Activated T-helper 1 cell treated with anti-CD3 and anti-CD28 coated beads, Interleukin-2, amount 50 U/mL, for 16 hours (primary cell): ENCODE data around the gene DZIP3.
"Not testable (repeated sequence)": the region's sequence is repeated elsewhere in the genome, so short reads cannot be mapped to it uniquely, and the experiment has no call there.

Experiments
- DNase-seq, 2 donors: peaks; one replicate each; pipeline ENCODE4 v3.0.0-alpha.2; 2020; ENCODE audit warnings: low read depth in 1 of 2, low spot score in 1 of 2

Gene DZIP3

DNA sequence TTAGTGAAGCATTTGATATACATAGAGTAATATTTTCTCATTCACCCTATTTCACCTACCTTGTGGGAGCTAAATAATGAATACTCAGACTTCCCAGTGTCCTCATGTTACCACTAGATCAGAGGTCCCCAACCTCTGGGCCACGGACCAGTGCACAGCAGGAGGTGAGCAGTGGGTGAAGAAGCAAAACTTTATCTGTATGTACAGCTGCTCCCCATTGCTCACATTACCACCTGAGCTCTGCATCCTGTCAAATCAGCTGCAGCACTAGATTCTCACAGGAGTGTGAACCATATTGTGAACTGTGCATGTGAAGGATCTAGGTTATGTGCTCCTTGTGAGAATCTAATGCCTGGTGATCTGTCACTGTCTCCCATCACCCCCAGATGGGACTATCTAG is 88.3 kb downstream of the DZIP3 start:
- no peak for DNase-seq

DNA sequence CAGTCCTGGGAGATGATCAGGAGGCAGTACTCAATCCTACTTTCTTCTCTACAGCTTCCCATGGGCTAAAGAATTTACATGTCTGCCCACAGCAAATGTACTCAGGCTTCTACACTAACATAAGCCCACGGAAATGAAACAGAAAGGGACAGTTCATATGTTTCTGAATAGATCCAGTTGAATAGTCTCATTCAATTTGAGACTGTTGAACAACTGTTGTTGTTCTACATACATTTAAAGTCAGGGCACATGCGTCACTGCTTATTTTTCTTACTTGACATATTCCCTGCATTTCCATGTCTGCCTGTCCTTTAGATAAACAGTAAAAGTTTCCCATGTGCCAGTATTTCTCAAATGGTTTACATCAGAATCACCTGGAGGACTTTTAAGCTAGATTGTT is 102.8 kb downstream of the DZIP3 start:
- DNase-seq, result not testable (repeated sequence)

DNA sequence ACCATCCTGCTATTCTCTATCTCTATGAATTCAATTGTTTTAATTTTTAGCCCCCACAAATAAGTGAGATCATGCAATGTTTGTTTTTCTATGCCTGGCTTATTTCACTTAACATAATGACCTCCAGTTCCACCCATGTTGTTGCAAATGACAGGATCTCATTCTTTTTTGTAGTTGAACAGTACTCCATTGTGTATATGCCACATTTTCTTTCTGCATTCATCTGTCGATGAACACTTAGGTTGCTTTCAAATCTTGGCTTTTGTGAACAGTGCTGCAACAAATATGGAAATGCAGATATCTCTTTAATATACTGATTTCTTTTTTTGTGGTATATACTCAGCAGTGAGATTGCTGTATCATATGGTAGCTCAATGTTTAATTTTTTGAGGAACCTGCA is 108.9 kb downstream of the DZIP3 start:
- no peak for DNase-seq

DNA sequence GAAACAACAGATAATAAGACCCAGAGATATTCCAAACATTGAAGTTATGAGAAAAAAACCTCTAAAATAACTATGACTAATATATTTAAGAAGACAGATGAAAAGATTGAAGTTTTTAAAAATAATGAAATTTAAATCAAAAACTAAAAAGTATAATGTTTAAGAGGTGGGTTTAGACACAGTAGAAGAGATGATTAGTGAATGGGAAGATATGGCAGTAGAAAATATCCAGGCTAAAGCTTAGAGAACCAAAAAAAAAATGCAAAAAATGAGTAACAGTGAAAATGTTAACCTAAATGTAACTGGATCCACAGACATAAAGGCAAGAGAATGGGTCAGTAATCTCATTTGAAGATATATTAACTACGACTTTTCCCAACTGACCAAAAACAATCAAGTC is 115.5 kb downstream of the DZIP3 start:
- DNase-seq, result no peak

DNA sequence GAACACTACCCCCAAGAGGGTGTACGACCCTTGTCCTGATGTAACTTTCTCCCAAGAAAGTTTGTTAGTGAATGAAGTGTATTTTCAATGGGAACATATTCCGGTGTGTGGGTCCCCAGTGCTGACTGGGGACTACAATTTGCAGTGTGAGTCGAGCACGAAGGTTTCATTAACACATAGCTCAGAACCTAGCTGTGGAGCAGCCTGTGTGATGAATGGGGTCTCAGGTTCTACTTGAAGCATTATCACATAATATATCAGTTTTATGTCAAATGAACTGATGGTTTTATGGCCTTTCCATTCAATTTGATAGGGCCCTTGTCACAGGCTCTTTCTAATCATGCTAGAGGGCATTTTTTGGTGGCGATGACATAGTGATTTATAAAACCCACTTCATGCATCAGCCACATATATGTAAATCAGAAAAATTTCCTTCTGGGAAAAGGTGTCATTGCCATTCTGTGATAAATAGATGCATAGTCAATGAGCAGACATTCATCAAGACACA is 123.5 kb downstream of the DZIP3 start:
- DNase-seq, result no peak

DNA sequence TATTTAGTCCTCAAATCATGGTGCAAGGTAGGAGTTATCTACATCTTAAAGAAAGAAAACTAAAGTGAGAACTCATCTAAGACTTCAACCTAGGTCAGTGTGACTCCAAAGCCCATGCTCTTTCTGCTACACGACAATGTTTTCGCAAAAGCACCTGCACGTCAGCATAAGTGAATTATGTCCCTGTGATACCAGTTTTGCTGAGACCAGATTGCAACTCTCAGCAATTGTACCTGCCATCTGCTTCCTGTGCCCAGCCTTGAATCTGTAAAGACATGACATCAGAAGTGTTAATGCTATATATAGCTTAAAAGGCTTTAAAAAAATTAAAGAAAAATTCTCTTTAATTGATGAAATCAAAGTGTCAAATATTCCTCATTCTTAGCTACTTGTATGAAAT is 124.3 kb downstream of the DZIP3 start:
- DNase-seq, result no peak

DNA sequence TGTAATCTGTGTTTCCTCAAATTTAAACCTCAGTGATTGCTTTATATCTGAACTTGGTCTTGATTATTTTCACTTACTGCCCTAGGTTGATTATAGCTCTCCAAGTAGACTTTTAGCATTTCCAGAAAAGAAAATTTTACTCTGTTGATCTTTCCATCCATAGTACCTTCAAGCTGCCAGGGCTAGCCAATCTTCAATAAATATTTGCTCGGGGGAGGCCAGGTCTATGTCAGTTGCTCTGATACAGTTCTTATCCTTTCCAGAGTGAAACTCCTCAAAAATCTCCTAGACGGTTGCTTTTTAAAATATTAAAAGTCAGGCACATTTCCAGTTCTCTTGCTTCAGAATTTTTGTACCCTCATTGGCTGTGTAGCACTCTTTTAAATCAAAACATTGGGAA is 128.9 kb downstream of the DZIP3 start:
- DNase-seq, result no peak

DNA sequence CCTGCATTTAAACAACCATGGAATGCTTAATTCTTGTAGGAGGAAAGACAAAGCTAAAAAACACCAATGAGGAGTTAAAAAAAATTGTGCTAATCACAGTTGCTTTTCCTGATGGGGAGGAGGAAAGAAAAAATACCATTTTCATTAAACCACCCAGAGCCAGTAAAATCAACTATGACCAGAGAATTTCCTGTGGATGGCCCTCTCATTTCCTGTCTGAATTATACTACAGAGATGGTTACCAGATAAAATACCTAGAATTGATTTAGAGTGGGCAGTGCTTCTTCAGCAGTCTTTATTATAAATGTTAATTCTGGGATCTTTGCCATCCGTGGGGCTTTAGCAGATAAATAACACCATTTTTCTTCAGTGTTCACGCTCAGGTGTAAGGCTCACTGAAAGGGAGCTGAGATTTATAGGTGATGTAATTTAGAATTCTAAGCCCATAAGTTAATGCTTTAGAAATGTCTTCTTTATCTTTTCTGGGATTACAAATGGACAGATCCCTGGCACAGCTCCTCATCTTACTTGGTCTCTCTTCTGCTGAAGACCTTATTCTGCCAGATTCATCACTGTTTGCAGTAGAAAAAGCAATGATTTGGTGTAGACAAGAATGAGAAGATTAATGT is 129.8 kb downstream of the DZIP3 start:
- no peak for DNase-seq

DNA sequence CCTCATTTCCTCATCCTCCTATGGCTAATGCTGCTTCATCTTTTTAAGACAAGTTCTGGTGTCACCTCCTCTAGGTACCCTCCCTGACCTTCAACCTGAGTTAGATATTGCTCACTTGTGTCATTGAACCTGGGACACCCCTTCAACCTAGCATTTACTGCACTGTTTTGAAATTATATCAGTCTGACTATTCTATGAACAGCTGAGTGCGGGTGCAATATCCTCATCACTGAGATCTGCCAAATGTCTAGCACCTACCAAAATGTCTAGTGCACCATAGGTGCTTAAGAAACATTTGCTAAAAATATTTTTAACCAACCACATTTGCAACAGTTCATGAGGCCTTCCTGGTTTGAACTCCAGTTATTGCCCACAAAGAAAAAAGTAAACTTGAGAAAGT is 133.2 kb downstream of the DZIP3 start:
- no peak for DNase-seq

DNA sequence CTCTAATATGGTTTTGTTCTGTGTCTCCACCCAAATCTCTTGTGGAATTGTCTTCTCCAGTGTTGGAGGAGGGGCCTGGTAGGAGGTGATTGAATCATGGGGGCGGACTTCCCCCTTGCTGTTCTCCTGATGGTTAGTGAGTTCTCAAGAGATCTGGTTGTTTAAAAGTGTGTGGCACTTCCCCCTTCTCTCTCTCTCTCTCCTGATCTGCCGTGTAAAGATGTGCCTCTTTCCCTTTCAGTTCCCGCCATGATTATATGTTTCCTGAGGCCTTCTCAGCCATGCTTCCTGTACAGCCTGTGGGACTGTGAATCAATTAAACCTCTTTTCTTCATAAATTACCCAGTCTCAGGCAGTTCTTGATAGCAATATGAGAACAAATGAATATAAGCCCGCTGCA is 134.6 kb downstream of the DZIP3 start:
- no peak for DNase-seq

DNA sequence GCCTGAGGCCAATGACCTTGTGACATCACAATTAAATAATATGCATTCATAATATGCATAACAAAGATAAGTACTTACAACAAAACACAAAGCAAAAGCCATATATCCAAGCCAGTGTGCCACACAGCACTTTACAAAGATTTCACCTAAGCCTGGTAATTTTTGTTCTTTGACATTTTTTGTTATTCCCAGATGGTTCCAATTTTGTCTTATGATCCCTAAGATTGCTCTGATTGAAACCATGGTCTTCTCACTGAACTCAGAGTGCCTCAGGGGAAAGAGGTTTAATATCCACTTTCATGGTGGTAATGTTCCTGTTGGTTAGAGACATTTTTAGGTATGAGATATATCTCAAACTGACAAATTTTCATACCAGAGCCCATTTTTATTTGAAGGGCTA is 138.6 kb downstream of the DZIP3 start:
- no peak for DNase-seq

DNA sequence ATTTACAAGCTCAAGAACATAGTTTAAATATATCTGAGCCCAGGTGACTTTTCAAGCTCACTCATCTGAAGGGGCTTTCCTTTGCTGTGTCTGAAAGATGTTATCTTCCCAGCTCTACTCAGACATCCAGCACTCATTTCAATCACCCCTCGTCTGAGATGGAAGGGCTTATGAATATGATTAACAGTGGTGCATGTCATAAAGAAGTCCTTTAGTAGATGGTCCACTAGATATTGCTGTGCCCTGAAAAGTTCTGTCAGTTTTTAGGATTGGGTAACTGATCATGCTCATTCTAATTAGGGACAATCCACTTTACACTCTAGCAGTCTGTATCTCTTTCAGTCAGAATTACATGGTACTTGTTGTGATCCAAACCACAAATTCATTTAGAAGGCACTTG is 139.4 kb downstream of the DZIP3 start:
- DNase-seq, result no peak

DNA sequence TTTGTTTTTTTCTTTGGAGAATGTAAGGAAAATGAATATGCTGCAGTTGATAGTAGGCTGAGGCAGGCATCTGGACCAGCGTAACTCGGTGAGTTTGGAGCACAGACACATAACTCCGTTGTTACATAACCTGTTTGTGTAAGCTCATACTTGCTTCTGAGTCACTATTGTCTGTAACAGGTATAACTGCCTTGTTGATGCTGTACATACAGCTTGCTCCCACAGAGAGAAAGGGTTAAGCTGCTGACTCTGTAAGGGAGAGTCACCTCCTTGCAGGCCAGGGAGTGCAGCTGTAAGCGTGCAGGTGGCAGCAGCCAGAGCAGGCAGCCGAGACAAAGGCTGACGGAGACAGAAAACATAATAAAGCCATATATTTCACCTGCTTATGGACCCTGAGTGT is 147.3 kb downstream of the DZIP3 start:
- DNase-seq, result no peak

DNA sequence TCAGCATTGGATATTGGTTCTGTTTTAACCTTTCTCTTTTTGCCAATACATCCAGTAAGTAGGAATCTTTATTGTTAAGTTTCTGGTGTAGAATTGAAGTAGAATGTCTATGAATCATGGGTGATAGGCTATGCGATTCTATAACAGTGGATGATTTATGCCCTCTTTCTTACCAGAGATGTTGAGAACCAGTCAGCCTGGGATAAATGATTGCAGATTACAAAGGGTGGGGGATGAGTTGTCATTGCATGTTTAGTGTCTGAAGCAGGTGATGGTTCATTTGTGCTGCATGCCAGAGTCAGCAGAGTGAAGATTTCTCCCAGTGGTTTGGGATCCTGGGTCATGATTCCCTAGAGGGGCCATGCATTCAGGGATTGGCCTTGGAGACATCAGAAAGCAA is 153.4 kb downstream of the DZIP3 start:
- DNase-seq, result no peak
